Lower lobe of right lung (tissue), 2 donors: ENCODE data around the gene SOD3. TPM values are rescaled to one million over a fixed set of nuclear protein-coding genes. Genes with fewer than 3 reads are reported as not detected.

Experiments used
- ATAC-seq, 2 donors: fragments of 200-7000 bp; cut with Tn5 transposase; one replicate each; pipeline ENCODE4 v1.9.1; 2020 to 2022; ENCODE audit warnings: mild to moderate bottlenecking in 2 of 2, moderate library complexity in 2 of 2
- DNase-seq: peaks from one replicate; pipeline ENCODE4 v3.0.0-alpha.2; 2020
- H3K27ac ChIP-seq: fragments of 200-600 bp; one replicate; pipeline ENCODE4 v1.8.0; 2022
- H3K27me3 ChIP-seq: fragments of 200-600 bp; one replicate; pipeline ENCODE4 v1.8.0; 2022; ENCODE audit warnings: low read depth
- H3K36me3 ChIP-seq: fragments of 200-600 bp; one replicate; pipeline ENCODE4 v1.8.0; 2022; ENCODE audit warnings: mild to moderate bottlenecking
- H3K4me1 ChIP-seq: fragments of 200-600 bp; one replicate; pipeline ENCODE4 v1.8.0; 2022
- H3K4me3 ChIP-seq: fragments of 200-600 bp; one replicate; pipeline ENCODE4 v1.8.0; 2022; ENCODE audit warnings: mild to moderate bottlenecking
- H3K9me3 ChIP-seq: fragments of 200-600 bp; one replicate; pipeline ENCODE4 v1.8.0; 2022
- CTCF ChIP-seq: fragments of 200-600 bp; IDR thresholded peaks from one replicate; pipeline ENCODE4 v1.8.0; 2022; ENCODE audit warnings: antibody characterized with exemption, mild to moderate bottlenecking
- intact Hi-C: fragments of 100-400 bp; cut with DNase I; formaldehyde crosslinking; loops from one replicate; pipeline ENCODE4 v1.11.0; 2022
- total RNA-seq: library from RNA; stranded (reverse); fragmentation: NEBNext Ultra II Directional; extraction: Animal tissue kit (Norgen Biotek cat#: 25700); gene quantifications from one replicate; pipeline ENCODE4 v1.2.1, GENCODE V29; 2021
- donor health status: DM: no; HTN: yes; CAD: no; lungs with severe emphysema.

The SOD3 gene
- total RNA-seq, 1 donor from 2014 or later, result 111 TPM

DNA sequence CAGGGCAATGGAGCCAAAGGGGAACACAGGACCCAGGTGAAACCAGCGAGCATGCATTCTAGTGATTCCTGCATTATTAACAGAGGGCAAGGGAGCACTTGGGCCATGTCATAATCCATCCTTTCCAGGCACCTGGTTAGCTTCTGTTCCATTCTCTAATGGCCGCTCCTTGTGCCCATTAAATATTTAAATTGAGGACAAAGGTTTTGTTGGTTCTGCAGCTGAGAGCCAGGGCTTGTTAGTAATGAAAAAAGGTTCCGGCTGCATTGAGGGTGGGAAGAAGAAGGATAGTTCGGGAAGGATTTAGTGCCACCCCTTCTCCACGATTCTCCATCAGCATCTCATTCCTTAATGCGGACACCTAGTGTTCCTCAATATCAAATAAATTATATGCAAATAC lies 13.6 kb downstream of the SOD3 start:
- no peak for TF ChIP-seq CTCF
- DNase-seq, result no peak
- H3K9me3 ChIP-seq, result no peaks in the 10 kb centered on the region
- H3K4me3 ChIP-seq, result no peak overlapping the region
- intact Hi-C loops, result no loop called here
- no peaks in the 10 kb centered on the region for H3K27me3 ChIP-seq
- no peaks in the 10 kb centered on the region for H3K4me1 ChIP-seq
- H3K36me3 ChIP-seq, result peaks cover 10% of the 10 kb centered on the region
- H3K27ac ChIP-seq, result no peak overlapping the region
- no peak for ATAC-seq

- no peak for ATAC-seq
- intact Hi-C loops, result no loop called here
These were observed 14.0 kb downstream of the SOD3 start for GRCh38 chr4:24809376-24809775.

GRCh38 chr4:24809815-24810405 lies 14.5 kb downstream of the SOD3 start:
- no peaks in the 10 kb centered on the region for H3K9me3 ChIP-seq
- intact Hi-C loops, result no loop called here
- H3K4me3 ChIP-seq, result no peak overlapping the region
- no peaks in the 10 kb centered on the region for H3K4me1 ChIP-seq
- TF ChIP-seq CTCF, result no peak
- peaks cover 10% of the 10 kb centered on the region for H3K36me3 ChIP-seq
- DNase-seq (no peak), ATAC-seq (no peak)
- no peak overlapping the region for H3K27ac ChIP-seq
- no peaks in the 10 kb centered on the region for H3K27me3 ChIP-seq

More at GRCh38 chr4:24809376-24809775, 14.0 kb downstream of the SOD3 start:
- Histone ChIP-seq H3K27ac (no peak overlapping the region), H3K36me3 (peaks cover 10% of the 10 kb centered on the region), H3K27me3 (no peaks in the 10 kb centered on the region), H3K9me3 (no peaks in the 10 kb centered on the region), H3K4me3 (no peak overlapping the region), H3K4me1 (no peaks in the 10 kb centered on the region)
- DNase-seq, result no peak
- TF ChIP-seq CTCF, result no peak

DNA sequence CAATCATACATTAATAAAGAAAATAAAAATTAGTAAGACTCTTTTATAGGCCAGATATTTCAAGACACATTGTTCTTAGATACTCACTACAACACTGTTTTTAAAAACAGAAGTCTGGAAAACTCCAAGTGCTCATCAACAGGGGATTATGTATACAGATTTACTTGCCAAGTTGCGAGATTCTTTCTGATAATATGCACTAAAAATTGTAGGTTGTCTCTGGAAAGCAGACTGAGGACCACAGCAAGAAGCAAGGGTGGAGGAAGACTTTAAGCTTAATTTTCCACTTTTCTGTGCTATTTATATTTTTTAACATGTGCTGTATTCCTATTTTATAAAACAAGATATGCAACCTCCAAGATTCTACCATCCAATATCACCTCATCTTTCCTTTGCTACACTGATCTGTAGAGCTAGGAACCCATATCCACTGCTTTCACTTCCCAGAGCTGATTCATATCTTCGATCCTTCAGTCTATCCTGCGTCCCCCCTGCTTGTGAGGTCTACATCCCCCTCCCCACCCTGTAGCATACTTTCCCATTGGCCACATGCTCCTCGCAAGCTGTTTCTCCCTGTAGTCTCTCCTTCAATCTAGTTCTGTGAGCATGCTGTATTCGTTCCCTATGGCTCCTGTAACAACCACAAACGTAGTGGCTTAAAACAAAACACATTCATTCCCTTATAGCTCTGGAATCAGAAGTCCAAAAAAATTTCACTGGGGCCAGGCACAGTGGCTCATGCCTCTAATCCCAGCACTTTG lies 15.7 kb downstream of the SOD3 start:
- no peak for TF ChIP-seq CTCF
- Histone ChIP-seq H3K27ac (no peak overlapping the region), H3K4me1 (no peaks in the 10 kb centered on the region), H3K27me3 (no peaks in the 10 kb centered on the region), H3K36me3 (peaks cover 10% of the 10 kb centered on the region), H3K9me3 (no peaks in the 10 kb centered on the region), H3K4me3 (no peak overlapping the region)
- intact Hi-C loops, result no loop called here
- DNase-seq (no peak), ATAC-seq (no peak)

GRCh38 chr4:24813732-24814131 lies 18.4 kb downstream of the SOD3 start:
- Histone ChIP-seq H3K36me3 (peaks cover 9% of the 10 kb centered on the region), H3K4me1 (no peaks in the 10 kb centered on the region), H3K27me3 (no peaks in the 10 kb centered on the region), H3K9me3 (no peaks in the 10 kb centered on the region), H3K4me3 (no peak overlapping the region), H3K27ac (no peak overlapping the region)
- no peak for TF ChIP-seq CTCF
- ATAC-seq, result no peak
- DNase-seq, result no peak
- intact Hi-C loops, result no loop called here
